Mucosa of gallbladder (tissue), 1 donor: ENCODE data around the gene HCRTR2. TPM values are rescaled to one million over a fixed set of nuclear protein-coding genes. Genes with fewer than 3 reads are reported as not detected.
"Not testable (repeated sequence)": the region's sequence is repeated elsewhere in the genome, so short reads cannot be mapped to it uniquely, and the experiment has no call there.

ENCODE experiments used
- DNase-seq: peaks from one replicate; pipeline ENCODE4 v3.0.0-alpha.2; 2020; ENCODE audit warnings: low spot score
- total RNA-seq: library from RNA; stranded (reverse); gene quantifications from one replicate; pipeline ENCODE4 v1.2.1, GENCODE V29; 2021
- donor health status: DM: no; HTN: no; CAD: no.

The HCRTR2 gene
- total RNA-seq = not detected

DNA sequence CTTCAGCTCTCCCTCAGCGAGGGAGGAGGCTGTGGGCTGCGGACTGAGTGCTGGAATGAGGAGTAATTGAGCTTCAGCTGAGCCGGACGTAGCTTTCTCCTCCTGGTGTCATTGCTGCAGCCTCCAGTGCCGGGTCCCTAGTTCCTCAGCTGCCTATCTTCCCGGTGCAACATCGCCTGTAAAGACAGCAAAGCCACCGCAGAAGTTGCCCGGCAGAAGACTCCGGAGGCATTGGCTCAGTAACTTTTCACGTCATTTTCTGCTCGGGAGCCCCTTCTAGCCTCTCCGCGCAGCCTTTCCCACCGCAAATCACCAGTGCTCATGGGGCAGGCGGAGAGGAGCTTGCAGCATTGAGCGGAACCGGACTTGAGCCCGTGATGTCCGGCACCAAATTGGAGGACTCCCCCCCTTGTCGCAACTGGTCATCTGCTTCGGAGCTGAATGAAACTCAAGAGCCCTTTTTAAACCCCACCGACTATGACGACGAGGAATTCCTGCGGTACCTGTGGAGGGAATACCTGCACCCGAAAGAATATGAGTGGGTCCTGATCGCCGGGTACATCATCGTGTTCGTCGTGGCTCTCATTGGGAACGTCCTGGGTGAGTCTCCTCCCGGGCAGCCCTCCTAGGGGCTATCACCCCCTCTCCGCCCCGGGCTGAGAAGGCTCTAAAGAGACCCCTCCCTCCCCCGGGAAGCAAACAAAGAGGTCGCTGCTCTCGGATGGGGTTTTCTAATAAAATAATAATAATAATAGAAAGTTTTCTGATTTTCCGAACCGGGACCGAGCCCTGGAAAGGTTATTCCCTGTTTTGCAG lies at the start of gene HCRTR2:
Gene HCRTR2, plus strand, starts transcription at position 305 of the 816 bp plus-strand sequence. Its CDS starts 73 bp downstream, at position 378.
- DNase-seq = no peak

GRCh38 chr6:55130806-55131324 lies 43.5 kb upstream of the HCRTR2 start:
- DNase-seq = no peak

DNA sequence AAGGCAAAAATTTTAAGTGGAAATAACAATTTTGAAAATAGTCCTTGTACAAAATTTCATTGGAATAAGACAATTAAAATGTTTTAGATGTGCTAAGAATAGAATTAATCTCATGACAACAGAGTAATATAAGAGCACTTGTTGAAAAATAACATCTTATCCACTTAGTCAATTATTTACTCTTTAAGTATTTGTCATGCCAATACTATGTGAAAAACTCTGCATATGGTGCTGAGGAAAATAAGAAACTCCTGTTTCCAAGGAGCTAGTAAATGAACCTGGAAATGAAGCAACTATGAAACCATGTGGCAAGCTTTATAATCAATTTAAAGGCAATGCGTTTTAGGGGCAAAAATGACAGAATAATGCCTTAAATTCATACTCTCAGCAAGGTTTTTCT lies 42.7 kb upstream of the HCRTR2 start:
- DNase-seq = no peak

DNA sequence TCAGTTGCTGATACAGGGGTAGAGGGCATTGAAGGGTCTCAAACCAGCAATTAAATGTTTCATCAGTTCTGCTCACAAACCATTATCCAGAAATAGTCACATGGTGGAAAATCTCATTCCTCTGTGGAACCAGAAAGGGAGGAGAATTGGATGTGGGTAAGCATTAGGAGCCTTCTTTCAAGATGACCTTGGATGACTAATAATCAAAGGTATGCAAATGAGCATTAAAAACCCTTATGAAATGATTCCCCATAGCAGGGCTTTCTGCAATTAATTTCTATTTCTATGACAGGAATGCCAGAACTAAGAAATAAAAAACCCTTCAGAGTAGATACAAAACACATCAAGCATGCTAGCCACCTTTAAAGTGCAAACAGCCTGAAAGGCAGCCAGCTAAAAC lies 37.4 kb upstream of the HCRTR2 start:
- DNase-seq = no peak

- DNase-seq = no peak
These were observed 36.2 kb upstream of the HCRTR2 start for GRCh38 chr6:55137929-55138693.

DNA sequence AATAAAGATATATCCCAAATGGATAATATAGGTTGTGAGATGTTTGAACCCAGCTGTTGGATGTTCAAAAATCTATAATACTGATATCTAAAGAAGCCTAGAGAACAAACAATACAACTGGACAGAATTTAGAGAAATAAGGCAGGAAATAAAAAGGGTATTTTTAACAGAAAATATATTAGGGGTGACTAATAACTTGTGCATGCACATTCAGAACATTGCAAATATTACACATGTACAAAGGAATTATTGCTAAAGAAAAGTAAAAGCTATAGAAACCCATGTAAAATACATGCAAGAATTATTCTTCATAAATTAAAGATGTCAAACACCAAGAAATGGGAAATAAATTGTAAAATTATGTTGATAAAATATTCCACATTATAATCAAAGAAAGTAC lies 32.7 kb upstream of the HCRTR2 start:
- no peak for DNase-seq

DNA sequence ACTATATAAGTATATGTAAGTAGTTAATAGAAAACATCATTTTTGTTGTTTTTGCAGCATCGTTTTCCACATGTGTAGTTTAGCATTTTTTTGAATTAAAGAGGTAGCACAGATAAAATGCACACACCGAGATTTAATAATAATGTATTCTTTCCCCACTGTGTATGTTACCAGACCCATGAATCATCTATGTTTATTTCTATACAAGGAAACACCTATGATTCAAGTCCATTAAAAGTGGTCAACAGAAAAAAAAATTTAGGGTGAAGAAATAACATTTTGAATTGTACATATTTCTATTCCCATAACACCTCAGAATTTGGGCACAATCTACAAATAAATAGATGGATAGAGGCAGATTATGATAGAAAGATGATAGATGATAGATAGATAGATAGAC lies 31.7 kb upstream of the HCRTR2 start:
- DNase-seq = no peak

- no peak for DNase-seq
These were observed 21.0 kb upstream of the HCRTR2 start for GRCh38 chr6:55153284-55153683.

DNA sequence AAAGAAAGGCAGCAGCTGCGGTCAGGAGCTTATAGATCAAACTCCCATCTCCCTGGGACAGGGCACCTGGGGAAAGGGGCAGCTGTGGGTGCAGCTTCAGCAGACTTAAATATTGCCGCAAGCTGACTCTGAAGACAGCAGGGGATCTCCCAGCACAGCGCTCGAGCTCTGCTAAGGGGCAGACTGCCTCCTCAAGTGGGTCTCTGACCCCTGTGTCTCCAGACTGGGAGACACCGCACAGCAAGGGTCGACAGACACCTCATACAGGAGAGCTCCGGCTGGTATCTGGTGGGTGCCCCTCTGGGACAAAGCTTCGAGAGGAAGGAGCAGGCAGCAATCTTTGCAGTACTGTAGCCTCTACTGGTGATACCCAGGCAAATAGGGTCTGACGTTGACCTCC lies 15.5 kb upstream of the HCRTR2 start:
- DNase-seq = not testable (repeated sequence)

GRCh38 chr6:55167860-55168259 lies 6.5 kb upstream of the HCRTR2 start:
- no peak for DNase-seq

DNA sequence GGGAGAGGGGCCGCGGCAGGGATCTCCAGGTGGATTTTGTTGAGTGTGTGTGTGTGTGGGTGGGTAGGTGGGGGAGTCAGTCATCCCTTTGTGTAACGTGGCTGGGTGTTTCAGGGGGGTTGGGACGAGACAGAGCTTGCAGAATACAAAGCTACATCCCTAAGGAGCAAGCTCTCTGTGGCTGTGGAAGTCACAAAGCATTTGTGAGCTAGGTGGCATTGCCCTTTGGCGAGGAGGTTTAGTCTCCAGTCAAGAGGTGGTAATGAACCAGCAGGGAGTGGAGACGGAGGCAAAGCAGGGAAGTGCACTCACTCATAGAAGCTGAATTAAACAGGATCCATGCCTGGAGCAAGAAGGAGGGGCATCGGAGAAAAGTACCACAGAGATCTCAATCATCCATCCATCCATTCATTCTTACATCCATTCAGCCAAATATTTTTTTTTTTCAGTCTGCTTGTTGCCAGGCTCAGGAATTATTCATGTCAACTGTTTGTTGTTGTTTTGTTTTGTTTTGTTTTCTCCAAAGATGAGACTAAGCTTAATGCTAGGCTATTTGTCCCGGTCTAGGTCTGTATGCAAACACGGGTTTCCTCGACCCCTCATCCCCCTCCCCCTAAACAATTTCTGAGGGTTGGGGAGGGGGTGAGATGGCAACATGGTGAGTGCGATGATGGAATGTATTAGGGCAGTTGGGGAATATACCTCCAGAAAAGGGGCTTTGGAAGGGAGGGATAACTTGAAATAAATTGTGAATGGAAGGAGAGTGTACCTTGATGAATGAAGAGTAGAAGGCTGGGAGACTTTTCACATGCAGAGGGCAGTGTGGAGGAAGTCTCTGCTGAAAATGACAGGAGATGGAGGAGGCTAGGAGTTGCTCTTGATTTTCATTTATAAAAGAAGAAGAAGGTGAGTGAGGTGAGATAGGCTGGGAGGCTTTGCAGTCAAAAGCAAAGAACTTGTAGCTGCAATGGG lies 1.0 kb downstream of the HCRTR2 start:
- no peak for DNase-seq

GRCh38 chr6:55176958-55177357 lies 2.6 kb downstream of the HCRTR2 start:
- DNase-seq = no peak

DNA sequence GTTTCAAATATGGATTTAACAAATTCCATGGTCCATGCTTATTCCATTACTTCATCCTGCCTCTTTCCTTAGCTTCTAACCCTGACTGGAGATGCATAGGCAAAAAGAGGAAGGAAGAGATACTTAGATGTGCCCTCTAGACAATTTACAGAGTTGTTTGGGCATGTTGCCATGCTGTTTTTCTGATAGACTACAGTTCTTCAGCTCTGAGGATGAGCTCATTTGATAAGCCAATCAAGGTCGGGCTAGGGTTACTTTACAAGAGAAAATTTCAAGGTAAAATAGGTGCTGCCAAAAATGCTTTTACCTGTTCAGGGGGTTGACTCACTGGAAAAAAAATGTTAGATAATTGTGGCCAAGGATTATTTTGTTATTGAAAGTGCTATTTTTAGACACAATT lies 5.9 kb downstream of the HCRTR2 start:
- no peak for DNase-seq

DNA sequence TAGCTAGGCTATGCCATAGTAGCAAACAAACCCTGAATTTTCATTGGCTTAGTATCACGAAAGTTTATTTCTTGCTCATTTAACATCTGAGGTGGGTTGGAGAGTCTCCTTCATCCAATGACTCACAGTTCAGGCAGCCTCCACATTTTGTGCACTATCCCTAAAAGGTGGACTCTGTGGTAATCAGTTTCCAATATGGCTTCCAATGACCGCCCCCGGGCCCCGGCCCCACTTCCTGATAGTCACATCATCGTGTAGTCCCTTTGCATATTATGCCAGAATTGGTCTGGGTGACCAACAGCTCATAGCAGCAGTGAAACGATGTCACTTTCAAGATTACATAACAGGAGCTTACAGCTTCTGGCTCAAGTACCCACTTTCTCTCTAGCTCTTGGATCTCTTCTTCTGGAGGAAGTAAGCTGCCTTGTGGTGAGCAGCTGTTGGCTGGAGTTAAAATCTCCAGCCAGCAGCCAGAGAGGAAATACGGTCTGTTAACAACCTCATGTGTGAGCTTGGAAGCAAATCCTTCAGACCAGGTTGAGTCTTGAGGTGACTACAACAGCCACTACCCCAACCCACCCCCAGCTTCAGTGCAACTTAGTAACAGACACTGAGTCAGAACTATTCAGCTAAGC lies 7.8 kb downstream of the HCRTR2 start:
- DNase-seq = no peak

DNA sequence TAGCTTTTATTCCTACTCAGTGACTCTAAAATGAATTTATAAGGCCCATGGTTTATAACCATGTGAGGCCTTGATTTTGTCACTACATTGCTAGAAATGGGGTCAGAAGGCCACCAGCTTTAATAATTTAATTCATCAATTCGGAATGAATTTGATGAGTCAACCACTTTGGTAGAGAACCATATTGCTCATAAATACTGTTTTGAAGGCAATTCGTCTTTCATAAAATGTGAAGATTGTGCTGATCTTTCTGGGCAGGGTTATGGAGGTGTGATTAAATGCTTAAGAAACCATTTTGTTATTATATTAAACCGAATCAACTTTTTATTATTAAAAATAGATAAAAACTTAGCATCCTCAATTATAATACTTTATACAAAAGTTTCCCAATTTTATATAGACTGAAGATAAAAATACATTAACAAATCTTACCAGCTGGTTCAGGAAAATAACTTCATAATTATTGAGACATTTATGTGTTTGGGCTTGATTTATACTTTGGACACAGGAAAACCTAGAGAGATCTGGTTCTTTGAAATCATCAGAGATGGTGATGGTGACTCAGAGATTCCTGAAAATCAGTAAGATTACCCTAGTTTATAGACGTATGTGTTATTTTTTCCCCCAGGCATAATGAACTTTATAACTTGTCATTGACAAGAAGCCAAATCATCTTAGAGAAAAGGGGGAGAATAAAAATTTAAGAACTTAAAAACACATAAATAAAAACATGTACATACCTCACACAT lies 10.6 kb downstream of the HCRTR2 start:
- DNase-seq = no peak

DNA sequence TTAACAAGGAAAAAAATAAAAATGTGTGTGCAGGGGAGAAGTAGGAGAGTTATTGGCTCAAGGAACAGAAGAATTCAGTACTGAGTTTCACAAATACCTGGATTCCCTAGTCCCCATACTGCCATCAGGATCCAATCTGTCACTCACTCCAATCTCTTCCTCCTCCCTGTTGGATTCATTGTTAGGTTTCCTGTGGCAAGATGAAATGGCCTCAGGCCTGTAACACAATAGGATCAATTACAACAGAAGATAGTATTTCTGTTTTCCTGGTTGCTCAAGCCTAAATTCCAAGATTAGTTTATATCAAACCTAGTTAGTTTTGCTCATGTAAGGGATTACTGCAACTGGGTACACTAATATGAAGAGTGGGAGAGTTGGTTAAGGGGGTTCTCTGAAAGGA lies 24.4 kb downstream of the HCRTR2 start:
- no peak for DNase-seq

DNA sequence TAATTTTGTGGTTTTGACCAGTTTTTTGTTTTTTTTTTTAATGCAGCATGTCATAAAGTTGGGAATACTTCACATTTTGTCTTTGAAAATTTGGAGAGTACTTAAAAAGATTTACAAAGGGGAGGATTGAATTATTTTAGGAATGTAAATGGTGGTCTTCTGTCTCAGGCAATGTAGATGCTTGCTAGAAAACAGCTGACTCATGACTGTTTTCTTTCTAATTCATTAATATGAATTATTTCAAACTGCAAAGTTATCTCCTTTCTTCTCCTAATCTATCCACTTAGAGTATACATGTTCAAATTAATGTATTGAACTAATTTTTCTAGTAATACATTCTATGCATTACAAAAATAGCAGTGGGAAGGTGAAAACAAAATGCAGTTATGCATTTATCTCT lies 24.9 kb downstream of the HCRTR2 start:
- no peak for DNase-seq

DNA sequence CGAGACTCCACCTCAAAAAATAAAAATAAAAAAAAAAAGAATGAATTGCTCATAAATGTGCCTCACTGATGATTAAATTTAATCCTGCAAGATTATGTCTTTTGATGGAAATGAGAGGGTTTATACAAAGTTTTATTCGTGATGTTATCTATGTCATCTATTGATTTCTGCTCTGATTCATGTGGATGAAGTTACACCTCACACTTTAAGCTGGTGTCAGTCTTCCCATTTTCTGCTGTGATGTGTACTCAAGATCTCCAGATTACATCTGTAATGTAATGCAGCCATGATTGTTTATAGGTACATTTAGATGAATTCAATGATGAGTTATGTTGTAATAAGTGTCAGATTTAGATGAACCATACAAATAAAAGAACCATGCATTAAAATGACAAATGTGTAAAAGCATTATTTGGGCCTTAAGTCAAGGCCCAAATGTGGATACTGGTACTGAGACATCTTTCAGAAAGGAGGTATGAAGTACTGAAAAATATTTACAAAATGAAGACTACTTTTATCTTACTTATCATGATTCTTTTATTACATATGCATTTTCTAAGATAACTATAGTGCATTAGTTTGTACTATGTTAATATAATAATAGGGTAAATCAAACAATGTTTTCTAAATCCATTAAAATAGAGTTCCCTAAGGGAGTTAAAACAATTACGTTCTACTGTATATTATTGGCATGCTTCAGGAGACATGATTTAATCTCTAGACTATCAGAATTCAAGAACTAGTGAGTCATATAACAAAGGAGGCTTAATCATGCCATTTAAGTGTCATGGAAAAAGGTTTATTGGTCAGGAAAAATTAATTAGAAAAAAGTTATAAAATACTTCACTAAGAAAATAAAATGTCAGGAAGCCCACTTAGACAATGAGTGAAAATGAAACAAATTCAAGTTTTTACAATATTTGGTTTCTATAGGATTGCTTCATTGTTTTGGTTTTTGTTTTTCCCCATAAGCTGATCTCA lies 34.5 kb downstream of the HCRTR2 start:
- DNase-seq = no peak

DNA sequence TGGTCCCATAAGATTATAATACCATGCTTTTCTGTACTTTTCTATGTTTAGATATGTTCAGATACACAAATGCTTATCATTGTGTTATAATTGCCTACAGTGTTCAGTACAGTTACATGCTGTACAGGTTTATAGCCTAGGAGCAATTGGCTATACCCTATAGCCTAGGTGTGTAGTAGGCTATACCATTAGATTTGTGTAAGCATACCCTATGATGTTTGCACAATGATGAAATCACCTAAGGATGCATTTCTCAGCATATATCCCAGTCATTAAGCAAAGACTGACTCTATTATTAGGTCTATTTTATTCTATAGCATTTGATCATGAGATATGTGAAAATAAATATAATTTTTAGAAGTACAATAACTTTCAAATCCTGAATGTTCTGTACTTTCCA lies 36.6 kb downstream of the HCRTR2 start:
- DNase-seq = no peak
